H1 (cell line): Measurements from ENCODE around the gene SERPINA12. TPM values are rescaled to one million over a fixed set of nuclear protein-coding genes. Genes with fewer than 3 reads are reported as not detected.

ENCODE experiments used
- CTCF ChIA-PET: fragments of 300-600 bp; sonication (Branson Sonifier 250); formaldehyde crosslinking; loops from one replicate; lab custom pipeline; 2021; ENCODE audit not compliant: partially characterized antibody; lab: Charles Lee
- POLR2A ChIA-PET: fragments of 300-600 bp; sonication (Branson Sonifier 250); formaldehyde crosslinking; loops from one replicate; lab custom pipeline; 2021; ENCODE audit warnings: inconsistent platforms; ENCODE audit not compliant: partially characterized antibody; lab: Charles Lee
- DNase-seq, 2 experiments: peaks; one replicate each; pipeline versions ENCODE4 v3.0.0 to v3.0.0-alpha.2; 2010 to 2022; ENCODE audit warnings: low spot score in 2 of 2, low read depth in 1 of 2, mixed read lengths in 1 of 2
- FAIRE-seq: peaks from 2 replicates; lab custom pipeline; 2011; peaks lifted over from hg19 to GRCh38; lab: Jason Lieb, UNC
- H2AFZ ChIP-seq: 2 replicates; pipeline ENCODE4 v1.8.1; 2012; ENCODE audit warnings: low read length, inconsistent platforms
- H2AK5ac ChIP-seq: 2 replicates; pipeline ENCODE4 v1.6.1; 2013; ENCODE audit warnings: low read depth, low read length
- H2BK120ac ChIP-seq: replicated peaks from 2 replicates; pipeline ENCODE3; 2013; ENCODE audit warnings: low read depth, low read length, inconsistent platforms
- H2BK12ac ChIP-seq: 2 replicates; pipeline ENCODE4 v1.6.1; 2013; ENCODE audit warnings: low read depth, low read length
- H2BK15ac ChIP-seq: 2 replicates; pipeline ENCODE4 v1.6.1; 2013; ENCODE audit warnings: low read length
- H2BK20ac ChIP-seq: 2 replicates; pipeline ENCODE4 v1.6.1; 2013; ENCODE audit warnings: low read length
- H2BK5ac ChIP-seq: 2 replicates; pipeline ENCODE4 v1.6.1; 2013; ENCODE audit warnings: low read depth, low read length
- H3K14ac ChIP-seq: 2 replicates; pipeline ENCODE4 v1.6.1; 2013; ENCODE audit warnings: inconsistent platforms; ENCODE audit not compliant: insufficient read length
- H3K18ac ChIP-seq: 2 replicates; pipeline ENCODE4 v1.6.1; 2013; ENCODE audit warnings: low read length; ENCODE audit errors: extremely low read depth
- H3K23ac ChIP-seq: 2 replicates; pipeline ENCODE4 v1.6.1; 2013; ENCODE audit warnings: inconsistent platforms; ENCODE audit not compliant: insufficient read length
- H3K23me2 ChIP-seq: 2 replicates; pipeline ENCODE4 v1.6.1; 2013; ENCODE audit warnings: low read depth, low read length
- H3K27ac ChIP-seq: 2 replicates; pipeline ENCODE4 v1.6.1; 2011; ENCODE audit warnings: low read depth, low read length, inconsistent platforms
- H3K27me3 ChIP-seq, 4 experiments: replicated peaks in 1 of 4; 1 replicate in 1 of 4; 2 replicates in 3 of 4; pipeline versions ENCODE4 v1.6.1 to v1.8.1; 2011 to 2013; ENCODE audit warnings: low read length in 3 of 4, mild to moderate bottlenecking in 3 of 4, inconsistent platforms in 2 of 4, mixed read lengths in 2 of 4, moderate library complexity in 1 of 4; ENCODE audit not compliant: control insufficient read depth in 3 of 4, insufficient read depth in 3 of 4; ENCODE audit errors: extremely low read depth in 1 of 4
- H3K36me3 ChIP-seq, 4 experiments: 2 replicates each; pipeline versions ENCODE4 v1.6.1 to v1.8.1; 2011 to 2013; ENCODE audit warnings: mild to moderate bottlenecking in 4 of 4, low read length in 3 of 4, moderate library complexity in 2 of 4, control low read depth in 1 of 4, inconsistent platforms in 1 of 4; ENCODE audit not compliant: insufficient read depth in 4 of 4, control insufficient read depth in 2 of 4
- H3K4ac ChIP-seq: replicated peaks from 2 replicates; pipeline ENCODE3; 2013; ENCODE audit warnings: low read length, low read depth, mixed read lengths, inconsistent platforms; ENCODE audit not compliant: insufficient read length
- H3K4me1 ChIP-seq, 4 experiments: replicated peaks in 1 of 4; 1 replicate in 1 of 4; 2 replicates in 3 of 4; pipeline versions ENCODE4 v1.6.1 to v1.8.1; 2011 to 2013; ENCODE audit warnings: low read length in 3 of 4, inconsistent platforms in 2 of 4, mixed read lengths in 1 of 4; ENCODE audit not compliant: insufficient read depth in 4 of 4, control insufficient read depth in 3 of 4
- H3K4me2 ChIP-seq, 2 experiments: 2 replicates each; pipeline versions ENCODE4 v1.6.1 to v1.8.1; 2011 to 2013; ENCODE audit warnings: low read depth in 2 of 2, low read length in 2 of 2, control low read depth in 1 of 2, inconsistent platforms in 1 of 2, mild to moderate bottlenecking in 1 of 2; ENCODE audit not compliant: insufficient read depth in 1 of 2
- H3K4me3 ChIP-seq, 4 experiments: fragments of 200-600, 300-600 bp in 1 of 4; sonication (generic), shearing (Covaris generic), sonication (Bioruptor Twin) in 1 of 4; 2 replicates each; pipeline versions ENCODE4 v1.5.1 to v1.8.1; 2011 to 2016; ENCODE audit warnings: low read length in 4 of 4, low read depth in 3 of 4, control low read depth in 2 of 4, inconsistent platforms in 2 of 4, mild to moderate bottlenecking in 2 of 4, mixed read lengths in 1 of 4, moderate library complexity in 1 of 4; ENCODE audit not compliant: insufficient read depth in 2 of 4; ENCODE audit errors: extremely low read depth in 1 of 4
- H3K56ac ChIP-seq: replicated peaks from 2 replicates; pipeline ENCODE3; 2013; ENCODE audit warnings: low read depth, mild to moderate bottlenecking, mixed read lengths, low read length, inconsistent platforms; ENCODE audit not compliant: insufficient read length
- H3K79me1 ChIP-seq: 2 replicates; pipeline ENCODE4 v1.6.1; 2013; ENCODE audit warnings: low read depth, low read length, control low read depth
- H3K79me2 ChIP-seq, 2 experiments: 2 replicates each; pipeline versions ENCODE4 v1.6.1 to v1.8.1; 2012 to 2013; ENCODE audit warnings: low read length in 2 of 2, mild to moderate bottlenecking in 2 of 2, inconsistent platforms in 1 of 2; ENCODE audit not compliant: insufficient read depth in 2 of 2, control insufficient read depth in 1 of 2
- H3K9ac ChIP-seq, 4 experiments: replicated peaks in 1 of 4; 1 replicate in 1 of 4; 2 replicates in 3 of 4; pipeline versions ENCODE4 v1.6.1 to v1.8.1; 2011 to 2013; ENCODE audit warnings: low read depth in 3 of 4, low read length in 3 of 4, control low read depth in 2 of 4, mild to moderate bottlenecking in 2 of 4, moderate library complexity in 2 of 4, inconsistent platforms in 1 of 4; ENCODE audit errors: extremely low read depth in 1 of 4
- H3K9me3 ChIP-seq, 2 experiments: 2 replicates each; pipeline versions ENCODE4 v1.6.1 to v1.8.1; 2012 to 2013; ENCODE audit warnings: mild to moderate bottlenecking in 2 of 2, moderate library complexity in 2 of 2, control low read depth in 1 of 2, inconsistent platforms in 1 of 2, low read depth in 1 of 2, low read length in 1 of 2, mixed read lengths in 1 of 2; ENCODE audit not compliant: insufficient read depth in 2 of 2
- H4K20me1 ChIP-seq, 2 experiments: replicated peaks in 1 of 2; 2 replicates each; pipeline versions ENCODE3 to v1.8.1; 2011 to 2013; ENCODE audit warnings: inconsistent platforms in 2 of 2, low read length in 2 of 2, mild to moderate bottlenecking in 1 of 2; ENCODE audit not compliant: insufficient read depth in 2 of 2, control insufficient read depth in 1 of 2
- H4K5ac ChIP-seq: 2 replicates; pipeline ENCODE4 v1.6.1; 2013; ENCODE audit warnings: low read length, low read depth, mixed read lengths, inconsistent platforms; ENCODE audit not compliant: insufficient read length
- H4K8ac ChIP-seq: 2 replicates; pipeline ENCODE4 v1.8.0; 2013; ENCODE audit warnings: mild to moderate bottlenecking, moderate library complexity, low read length, inconsistent platforms; ENCODE audit not compliant: insufficient read depth; ENCODE audit errors: extremely low read depth
- H4K91ac ChIP-seq: replicated peaks from 2 replicates; pipeline ENCODE3; 2013; ENCODE audit warnings: low read length, mixed read lengths, inconsistent platforms; ENCODE audit not compliant: insufficient read length
- ATF3 ChIP-seq: IDR thresholded peaks from 2 replicates; pipeline ENCODE4 v1.6.1; 2011; ENCODE audit warnings: low read depth, mild to moderate bottlenecking, low read length; ENCODE audit not compliant: insufficient read depth
- CBX8 ChIP-seq: fragments of 300-800, 300-1000 bp; sonication (generic); IDR thresholded peaks from 2 replicates; pipeline ENCODE4 v1.7.1; 2016; ENCODE audit warnings: low read depth, low read length, borderline replicate concordance
- GABPA ChIP-seq: IDR thresholded peaks from 2 replicates; pipeline ENCODE4 v1.6.1; 2011; ENCODE audit warnings: mild to moderate bottlenecking, low read length, moderate library complexity, borderline replicate concordance; ENCODE audit not compliant: insufficient read depth
- RBBP5 ChIP-seq: IDR thresholded peaks from 2 replicates; pipeline ENCODE4 v1.7.1; 2012; ENCODE audit warnings: low read depth, mild to moderate bottlenecking, inconsistent platforms, low read length, moderate library complexity, borderline replicate concordance
- TAF7 ChIP-seq: optimal IDR thresholded peaks from 2 replicates; pipeline ENCODE3; 2011; ENCODE audit warnings: low read depth, mild to moderate bottlenecking, inconsistent platforms, low read length, moderate library complexity, borderline replicate concordance
- TBP ChIP-seq: IDR thresholded peaks from 2 replicates; pipeline ENCODE4 v1.6.1; 2011; ENCODE audit warnings: low read depth, low read length, improper control_type of control experiment
- TEAD4 ChIP-seq: IDR thresholded peaks from 2 replicates; pipeline ENCODE4 v1.6.1; 2012; ENCODE audit warnings: low read depth, low read length, inconsistent platforms, mixed read lengths
- USF2 ChIP-seq: IDR thresholded peaks from 2 replicates; pipeline ENCODE4 v1.6.1; 2011; ENCODE audit warnings: low read length, improper control_type of control experiment
- WGBS, 2 experiments: shearing (Covaris generic) in 1 of 2; methylation state at CpG; one replicate each; pipeline versions ENCODE4 v1.1.6 to v1.1.7; 2013 to 2015; ENCODE audit warnings: low lambda C conversion rate in 2 of 2, mixed read lengths in 2 of 2, inconsistent platforms in 1 of 2, low coverage in 1 of 2, missing lambda C conversion rate in 1 of 2; ENCODE audit not compliant: insufficient replicate concordance in 2 of 2, insufficient coverage in 1 of 2, insufficient read length in 1 of 2; ENCODE audit errors: extremely low coverage in 1 of 2, missing lambda C conversion rate in 1 of 2; 5-methylcytosine and 5-hydroxymethylcytosine counted together
- polyA plus RNA-seq, 7 experiments: library from polyadenylated mRNA; depleted of rRNA in 3 of 7; stranded (reverse) in 5 of 7; unstranded in 2 of 7; fragments of >200 nt in 5 of 7; fragments of 200-250 nt in 2 of 7; gene quantifications; 1 replicate in 5 of 7; 2 replicates in 1 of 7; 4 replicates in 1 of 7; pipeline versions ENCODE4 v1.2.1 to v1.2.3, GENCODE V29; 2011 to 2013; ENCODE audit warnings: missing spikeins in 2 of 7, mixed read lengths in 2 of 7
- total RNA-seq: library from RNA; stranded (reverse); fragmentation: NEBNext Ultra II Directional; extraction: Animal tissue kit (Norgen Biotek cat#: 25700); gene quantifications from 2 replicates; pipeline ENCODE4 v1.2.1, GENCODE V29; 2021

SERPINA12 gene
- total and polyA plus RNA-seq, 2 of the 8 experiments (the other 6 are each of a cell fraction or from before 2014, with no cell fraction given) = not detected

GRCh38 chr14:94548999-94549985 is 40.0 kb upstream of the SERPINA12 start:
- Histone ChIP-seq H2BK120ac (no peak overlapping the region), H2BK20ac (0 out of 2 replicates have a peak overlapping the region, but pooled peaks have one; percentile 35), H2AFZ (peak overlapping the region; percentile 92), H3K14ac (no peak overlapping the region), H3K27ac (no peak overlapping the region), H3K18ac (0 out of 2 replicates have a peak overlapping the region, but pooled peaks have one; percentile 27), H3K27me3 (no peaks in the 10 kb centered on the region), H4K8ac (peak overlapping the region; percentile 86), H3K23ac (no peak overlapping the region), H3K79me2 (no peaks in the 10 kb centered on the region), H3K9me3 (no peaks in the 10 kb centered on the region), H3K79me1 (no peaks in the 10 kb centered on the region), H2BK5ac (no peak overlapping the region), H3K4me3 (no peak overlapping the region), H3K4me2 (no peak overlapping the region), H3K23me2 (no peaks in the 10 kb centered on the region), H4K5ac (no peak overlapping the region), H4K20me1 (no peaks in the 10 kb centered on the region), H2AK5ac (no peak overlapping the region), H3K9ac (no peak overlapping the region), H3K36me3 (no peaks in the 10 kb centered on the region), H4K91ac (peak overlapping the region; percentile 40), H2BK12ac (0 out of 2 replicates have a peak overlapping the region, but pooled peaks have one; percentile 68), H3K4ac (no peak overlapping the region), H3K4me1 (peaks cover 0 to 8% (median 5%) of the 10 kb centered on the region in 4 experiments), H2BK15ac (peak overlapping the region; percentile 0; the same call in 1 of the 2 replicates), H3K56ac (no peak overlapping the region)
- DNase-seq = peak; percentile 80 to 98
- FAIRE-seq = peak; percentile 7
- POLR2A ChIA-PET = interaction anchor here (0.9 kb wide), 1 partner anchor 16 kb away, joined by 3 read pairs; no protein-coding TSS in a partner anchor
- CTCF ChIA-PET = interaction anchor here (0.6 to 5.5 kb wide), 67 partner anchors 9 to 1374 kb away, joined by 3 to 53 read pairs (median 4); partner anchors contain the start of genes IFI27L2, SERPINA11, SERPINA4 and SERPINA5
- WGBS, 2 experiments = 39% methylated on average over 24 of the region's 24 CpGs; no CpG with 5 or more reads in 1 of the 2 experiments
- TF ChIP-seq USF2 (no peak), GABPA (no peak), TBP (no peak), ATF3 (no peak), TEAD4 (0 out of 2 replicates have a peak, but pooled peaks have one; percentile 12), TAF7 (no peak), RBBP5 (no peak), CBX8 (no peak)
